ENCODE results near the gene GANAB.
A peak's percentile ranks its signal among the peaks of the same experiment; 100 is the strongest.
"Not testable (repeated sequence)": the region's sequence is repeated elsewhere in the genome, so short reads cannot be mapped to it uniquely, and the experiment has no call there.

GANAB gene

DNA sequence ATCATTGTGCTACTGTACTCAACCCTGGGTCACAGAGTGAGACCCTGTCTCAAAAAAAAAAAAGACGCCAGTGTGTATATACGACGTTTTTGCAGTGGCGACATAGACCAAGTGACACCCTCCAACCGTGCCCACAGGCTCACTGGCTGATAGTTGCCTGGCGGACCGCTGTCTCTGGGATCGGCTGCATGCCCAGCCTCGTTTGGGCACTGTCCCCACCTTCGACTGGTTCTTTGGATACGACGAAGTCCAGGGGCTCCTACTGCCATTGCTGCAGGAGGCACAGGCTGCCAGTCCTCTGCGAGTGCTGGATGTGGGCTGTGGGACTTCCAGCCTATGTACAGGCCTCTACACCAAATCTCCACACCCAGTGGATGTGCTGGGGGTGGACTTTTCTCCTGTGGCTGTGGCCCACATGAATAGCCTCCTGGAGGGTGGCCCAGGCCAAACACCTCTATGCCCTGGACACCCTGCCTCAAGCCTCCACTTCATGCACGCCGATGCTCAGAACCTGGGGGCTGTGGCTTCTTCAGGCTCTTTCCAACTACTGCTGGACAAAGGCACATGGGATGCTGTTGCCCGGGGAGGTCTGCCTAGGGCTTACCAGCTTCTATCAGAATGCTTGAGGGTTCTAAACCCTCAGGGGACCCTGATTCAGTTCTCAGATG lies 20.0 kb upstream of the GANAB start:
- no peak for DNase-seq

DNA sequence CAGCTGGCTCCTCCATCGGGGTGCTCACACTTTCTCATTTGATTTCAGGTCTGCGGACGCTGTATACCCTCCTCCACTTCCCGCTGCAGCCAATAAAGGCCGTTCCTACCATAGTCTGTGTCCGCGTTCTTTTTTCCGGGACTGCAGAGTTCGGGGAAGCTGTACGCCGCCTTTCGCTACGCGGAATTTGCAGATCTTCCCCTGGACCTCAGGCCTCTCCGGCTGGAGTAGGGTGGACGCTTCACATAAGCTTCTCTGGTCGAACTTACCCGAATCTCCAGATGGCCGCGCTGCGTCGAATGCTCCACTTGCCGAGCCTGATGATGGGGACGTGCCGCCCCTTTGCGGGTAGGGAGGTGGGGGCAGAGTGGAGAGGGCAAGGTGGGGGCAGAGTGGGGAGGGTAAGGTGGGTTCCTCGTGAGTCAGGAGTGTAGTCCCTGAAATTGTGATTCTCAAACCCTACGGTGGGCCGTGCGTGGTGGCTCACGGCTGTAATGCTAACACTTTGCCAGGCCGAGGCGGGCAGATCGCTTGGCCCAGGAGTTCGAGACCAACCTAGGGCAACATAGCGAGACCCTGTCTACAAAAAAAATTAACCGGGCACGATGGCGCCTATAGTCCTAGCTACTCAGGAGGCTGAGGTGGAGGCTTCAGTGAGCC lies 19.3 kb upstream of the GANAB start:
- no peak for DNase-seq

DNA sequence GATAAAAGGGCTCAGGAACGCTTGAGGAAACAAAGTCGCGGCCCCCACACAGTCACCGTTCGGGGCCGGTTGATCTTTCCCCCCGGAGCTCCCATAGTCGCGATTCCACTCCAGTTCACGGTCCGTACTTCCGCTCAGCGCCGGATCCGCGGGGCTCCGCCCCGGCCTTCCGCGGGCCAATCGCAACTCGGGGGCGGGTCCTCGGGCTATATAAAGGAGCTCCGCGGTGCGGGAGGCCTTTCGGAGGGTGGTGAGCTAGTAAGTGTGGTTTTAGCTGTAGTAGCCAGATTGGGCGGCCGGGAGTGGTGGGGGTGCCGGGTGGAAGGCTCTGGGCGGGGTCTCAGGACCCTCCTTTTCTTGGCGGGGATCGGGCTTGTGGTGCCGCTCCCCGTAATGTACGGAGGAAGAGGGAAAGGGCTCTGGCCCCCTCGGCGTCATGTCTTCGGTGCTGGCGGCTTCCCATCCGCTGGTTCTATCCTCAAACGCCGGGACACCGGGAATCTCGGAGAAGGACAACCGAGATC lies 18.7 kb upstream of the GANAB start, which contains the start of the genes C11orf98 and CSKMT:
Gene C11orf98, minus strand, starts transcription at position 136 of the 524 bp plus-strand sequence. Its CDS starts 41 bp downstream, at position 95.
Gene CSKMT, plus strand, starts transcription at position 238 of the 524 bp plus-strand sequence. CDS start 568 bp downstream, outside the sequence.
- DNase-seq = peak; percentile 76

DNA sequence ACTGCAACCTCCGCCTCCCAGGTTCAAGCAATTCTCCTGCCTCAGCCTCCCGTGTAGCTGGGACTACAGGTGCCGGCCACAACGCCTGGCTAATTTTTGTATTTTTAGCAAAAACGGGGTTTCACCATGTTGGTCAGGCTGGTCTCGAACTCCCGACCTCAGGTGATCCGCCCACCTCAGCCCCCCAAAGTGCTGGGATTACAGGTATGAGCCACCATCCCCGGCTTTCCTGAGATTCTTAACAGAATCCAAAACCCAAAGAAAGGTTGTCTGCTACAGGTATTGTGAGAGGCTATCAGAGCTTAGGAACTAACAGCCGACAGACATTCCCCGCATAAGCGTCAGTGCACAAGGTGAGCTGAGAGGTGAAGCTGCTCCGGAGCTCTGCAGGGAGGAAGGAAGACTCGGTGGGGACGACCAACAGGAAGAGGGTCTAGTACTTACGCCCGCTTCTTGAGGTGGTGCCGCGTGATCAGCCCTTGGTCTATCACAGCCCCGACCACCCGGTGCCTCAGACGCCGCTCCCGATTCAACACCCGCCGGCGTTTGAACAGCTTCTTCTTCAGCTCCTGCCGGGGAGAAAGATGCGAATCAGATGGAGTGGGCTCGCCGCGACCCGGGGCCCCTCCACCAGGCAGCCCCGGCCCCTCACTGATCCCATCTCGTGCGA lies 18.1 kb upstream of the GANAB start:
- DNase-seq = peak; percentile 40

DNA sequence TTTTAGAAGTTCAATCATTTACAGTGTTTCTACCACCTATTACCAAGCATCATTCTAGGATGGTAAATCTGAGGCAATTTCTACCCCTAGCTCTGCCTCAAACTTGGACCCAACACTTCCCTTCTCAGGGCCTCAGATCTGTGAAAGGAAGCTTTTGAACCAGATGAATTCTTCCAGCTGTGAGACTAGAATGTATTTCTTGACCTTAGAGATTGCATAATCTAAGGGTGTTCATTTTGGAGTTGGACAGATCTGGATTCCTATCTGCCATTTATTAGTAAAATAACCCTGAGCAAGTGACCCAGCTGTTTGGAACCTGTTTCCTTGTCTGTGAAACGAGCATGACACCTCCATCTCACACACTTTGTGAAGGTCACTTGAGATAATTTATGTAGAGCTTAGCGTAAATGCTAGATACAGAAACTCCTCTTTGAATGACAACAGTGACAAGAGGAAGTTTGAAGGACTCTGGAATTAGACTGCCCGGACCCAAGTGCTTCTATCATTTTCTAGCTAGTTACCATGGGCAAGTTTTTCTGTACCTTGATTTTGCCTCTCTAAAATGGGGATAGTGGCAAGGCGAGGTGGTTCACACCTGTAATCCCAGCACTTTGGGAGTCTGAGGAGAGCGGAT lies 10.5 kb upstream of the GANAB start:
- DNase-seq = no peak

DNA sequence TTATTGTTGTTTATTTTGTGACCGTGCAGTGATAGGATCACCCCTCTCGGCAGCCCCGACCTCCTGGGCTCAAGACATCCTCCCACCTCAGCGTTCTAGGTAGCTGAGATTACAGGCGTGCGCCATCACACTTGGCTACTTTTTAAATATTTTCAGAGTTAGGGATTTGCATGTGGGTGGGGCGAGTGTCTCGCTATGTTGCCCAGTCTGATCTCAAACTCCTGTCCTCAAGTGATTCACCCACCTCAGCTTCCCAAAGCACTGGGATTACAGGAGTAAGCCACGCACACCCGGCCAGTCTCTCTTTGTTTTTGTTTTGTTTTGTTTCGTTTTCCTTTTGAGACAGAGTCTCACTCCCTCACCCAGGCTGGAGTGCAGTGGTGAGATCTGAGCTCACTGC lies 7.9 kb upstream of the GANAB start:
- no peak for DNase-seq

DNA sequence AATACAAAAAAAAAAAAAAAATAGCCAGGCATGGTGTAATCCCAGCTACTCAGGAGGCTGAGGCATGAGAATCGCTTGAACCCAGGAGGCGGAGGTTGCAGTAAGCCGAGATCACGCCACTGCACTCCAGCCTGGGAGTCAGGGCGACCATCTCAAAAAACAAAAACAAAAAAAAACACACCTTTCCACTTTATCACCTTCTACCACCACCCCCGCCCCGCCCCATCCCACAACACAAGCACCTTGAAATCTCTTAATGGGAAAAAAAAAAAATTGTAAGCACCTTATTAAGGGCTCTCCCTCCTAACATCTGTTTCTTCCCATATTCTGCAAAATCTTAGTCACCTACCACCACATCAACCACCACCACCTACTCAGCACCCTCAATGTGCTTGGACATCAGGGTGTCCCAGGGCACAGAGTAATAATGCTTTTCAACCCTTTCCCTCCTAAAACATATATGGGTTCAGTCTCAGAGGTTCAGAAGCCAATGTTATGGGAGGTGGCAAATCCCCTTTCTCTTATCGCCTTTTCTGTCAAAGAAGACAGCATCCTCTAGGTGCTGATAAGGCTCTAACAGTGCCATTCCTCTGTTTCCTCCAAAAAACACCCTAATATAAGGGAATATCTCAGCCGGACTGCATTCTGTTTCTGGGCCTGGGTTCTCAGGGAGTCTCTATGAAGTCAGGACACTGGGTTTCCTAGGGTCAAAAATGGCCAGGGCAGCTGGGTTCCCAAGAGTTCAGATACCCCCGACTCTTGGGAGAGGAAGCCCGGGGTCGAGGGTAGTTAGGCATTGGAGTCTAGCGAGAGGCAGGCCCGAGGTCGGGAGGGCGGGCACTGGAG lies 6.0 kb upstream of the GANAB start:
- DNase-seq = no peak

DNA sequence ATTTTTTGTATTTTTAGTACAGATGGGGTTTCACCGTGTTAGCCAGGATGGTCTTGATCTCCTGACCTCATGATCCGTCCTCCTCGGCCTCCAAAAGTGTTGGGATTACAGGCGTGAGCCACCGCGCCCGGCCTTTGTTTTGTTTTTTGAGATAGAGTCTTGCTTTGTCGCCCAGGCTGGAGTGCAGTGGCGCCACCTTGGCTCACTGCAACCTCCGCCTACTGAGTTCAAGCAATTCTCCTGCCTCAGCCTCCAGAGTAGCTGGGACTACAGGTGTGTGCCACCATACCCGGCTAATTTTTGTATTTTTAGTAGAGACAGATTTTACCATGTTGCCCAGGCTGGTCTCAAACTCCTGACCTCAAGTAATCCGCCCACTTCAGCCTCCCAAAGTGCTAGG lies 3.9 kb upstream of the GANAB start:
- DNase-seq = not testable (repeated sequence)

DNA sequence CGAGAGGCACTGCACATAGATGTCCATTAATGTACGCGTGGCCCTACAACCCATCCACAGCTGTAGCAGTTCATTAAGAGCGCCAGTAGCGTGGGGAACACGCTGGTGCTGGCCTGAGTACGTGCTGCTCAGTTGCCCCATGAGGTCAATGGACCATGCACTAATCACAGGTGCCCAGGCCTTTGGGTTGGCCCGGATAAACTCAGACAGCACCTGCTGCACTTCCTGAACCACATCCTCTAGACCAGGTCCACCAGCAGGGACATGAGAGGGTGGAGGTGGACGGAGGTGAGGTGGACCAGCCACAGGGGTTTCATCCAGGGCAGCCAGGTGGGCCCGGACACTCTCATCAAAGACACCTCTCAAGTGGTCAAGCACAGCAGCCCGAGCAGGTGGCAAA lies 3.1 kb upstream of the GANAB start:
- DNase-seq = no peak

DNA sequence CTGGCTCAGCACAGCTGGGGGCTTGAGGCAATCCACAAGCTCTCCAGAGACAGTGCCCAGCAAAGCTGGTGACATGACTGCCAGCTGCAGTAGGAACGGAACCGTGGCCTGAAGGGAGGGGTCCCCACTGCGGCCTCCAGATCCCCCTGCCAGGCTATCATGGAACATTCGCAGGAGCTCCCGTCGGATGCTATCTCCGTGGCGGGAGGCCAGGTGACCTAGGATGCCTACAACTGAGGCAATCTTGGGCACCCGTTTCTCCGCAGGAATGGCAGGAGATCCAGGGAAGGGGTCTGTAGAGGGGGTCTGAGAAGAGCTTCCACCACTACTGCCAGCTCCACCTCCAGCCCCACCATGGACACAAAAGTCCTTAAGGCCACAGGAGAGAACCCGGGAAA lies 2.6 kb upstream of the GANAB start:
- DNase-seq = no peak

DNA sequence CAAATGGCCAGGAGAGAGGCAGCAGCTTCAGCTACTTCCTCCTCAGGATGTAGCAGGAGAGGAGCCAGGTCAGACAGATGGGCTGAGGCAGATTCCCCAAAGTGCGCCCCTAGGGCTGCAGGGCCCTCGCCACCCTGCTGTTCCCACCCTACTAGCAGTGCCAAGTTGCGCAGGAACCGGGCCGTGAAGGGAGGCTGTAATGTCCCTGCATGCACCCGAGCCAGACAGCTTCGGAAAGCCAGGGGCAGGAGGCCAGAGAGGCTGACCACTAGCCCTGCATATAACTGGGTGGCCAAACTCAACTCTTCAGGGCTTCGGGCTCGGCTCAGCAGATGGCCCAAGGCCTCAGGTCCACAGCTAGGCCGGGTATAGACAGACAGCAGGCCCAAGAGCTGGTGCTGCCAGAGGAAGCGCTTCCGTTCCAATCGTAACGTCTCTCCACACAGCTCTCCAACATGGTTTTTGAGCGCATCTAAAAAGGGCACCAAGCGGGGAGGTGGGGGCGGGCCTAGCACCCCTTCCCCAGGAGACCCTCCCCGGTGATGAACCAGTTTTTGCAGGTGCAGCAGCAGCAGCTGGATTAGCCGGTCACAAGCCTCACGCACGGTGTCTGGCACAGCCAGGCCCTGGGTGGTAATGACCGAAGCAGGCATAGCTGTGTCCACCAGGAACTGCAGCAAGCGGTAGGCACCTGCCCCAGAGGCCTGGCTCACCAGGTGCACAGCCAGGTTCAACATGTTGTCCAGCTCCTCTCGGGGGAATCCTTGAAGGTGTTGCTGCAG lies 2.0 kb upstream of the GANAB start:
- no peak for DNase-seq

DNA sequence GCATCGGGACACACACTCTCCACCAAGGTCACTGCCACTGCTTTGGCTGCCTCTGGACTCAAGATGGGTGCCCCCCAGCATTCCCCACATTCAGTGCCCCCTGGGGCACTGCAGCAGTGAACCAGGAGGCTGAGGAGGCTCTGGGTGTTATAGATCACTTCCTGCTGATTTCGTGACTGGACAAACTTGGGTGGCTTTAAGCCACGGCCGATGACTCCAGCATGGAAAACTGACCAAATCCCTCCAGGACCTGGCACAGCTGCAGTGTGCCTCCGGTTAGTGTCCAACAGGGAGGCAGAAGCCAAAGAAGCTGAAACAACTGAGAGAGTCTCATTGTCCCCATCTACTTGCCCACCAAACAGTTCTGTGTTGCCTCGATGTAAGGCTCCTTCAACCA lies 1.2 kb upstream of the GANAB start:
- DNase-seq = no peak

DNA sequence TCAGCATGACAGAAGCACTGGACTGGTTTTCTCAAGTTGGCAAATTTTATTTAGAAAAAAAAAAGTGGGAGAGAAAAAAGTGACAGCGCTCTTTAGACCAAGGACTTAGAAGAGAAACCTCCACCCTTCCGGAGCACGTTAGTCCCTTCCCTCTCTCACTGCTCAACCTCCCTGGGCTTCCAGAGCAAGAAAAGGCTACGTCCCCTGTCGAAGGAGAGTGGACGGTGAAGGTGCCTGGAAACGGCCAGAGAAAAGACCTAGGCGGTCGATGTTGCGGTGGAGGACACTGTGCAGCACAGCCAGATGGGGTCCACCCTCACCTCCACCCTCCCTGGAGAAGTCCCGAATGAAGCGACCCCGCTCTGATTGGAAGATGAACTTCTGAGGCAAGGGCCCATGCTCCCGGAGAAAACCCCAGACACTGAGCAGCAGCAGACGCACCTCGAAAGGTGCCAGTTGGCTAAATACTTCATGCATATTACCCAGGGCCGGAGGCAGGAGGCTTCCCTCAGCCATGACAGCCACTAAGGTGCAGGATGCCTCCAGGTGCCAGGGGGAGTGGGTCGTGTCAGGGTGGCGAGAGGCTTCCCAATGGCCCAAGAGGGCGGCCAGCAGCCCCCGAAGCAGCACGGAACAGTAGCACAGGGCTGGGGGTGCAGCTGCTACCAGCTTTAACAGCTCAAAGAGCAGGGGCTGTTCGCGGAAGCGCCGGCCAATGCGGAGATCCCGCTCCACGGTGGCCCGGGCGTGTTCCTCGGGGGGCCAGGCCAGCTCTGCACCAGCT lies 604 bp upstream of the GANAB start:
- no peak for DNase-seq

DNA sequence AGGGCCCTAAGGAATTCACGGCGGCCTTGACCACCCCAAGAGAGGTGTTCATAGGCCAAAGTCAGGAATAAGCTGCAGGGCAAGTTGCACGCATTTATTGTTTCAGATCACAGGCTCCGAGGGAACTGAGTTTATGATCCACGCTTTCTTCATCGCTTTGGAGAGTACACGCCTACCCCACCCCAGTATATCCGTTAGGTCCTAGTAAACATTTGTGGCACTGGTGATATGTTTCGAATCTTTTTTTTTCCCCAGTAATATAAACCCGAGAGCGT lies 805 bp downstream of the GANAB start:
- no peak for DNase-seq

DNA sequence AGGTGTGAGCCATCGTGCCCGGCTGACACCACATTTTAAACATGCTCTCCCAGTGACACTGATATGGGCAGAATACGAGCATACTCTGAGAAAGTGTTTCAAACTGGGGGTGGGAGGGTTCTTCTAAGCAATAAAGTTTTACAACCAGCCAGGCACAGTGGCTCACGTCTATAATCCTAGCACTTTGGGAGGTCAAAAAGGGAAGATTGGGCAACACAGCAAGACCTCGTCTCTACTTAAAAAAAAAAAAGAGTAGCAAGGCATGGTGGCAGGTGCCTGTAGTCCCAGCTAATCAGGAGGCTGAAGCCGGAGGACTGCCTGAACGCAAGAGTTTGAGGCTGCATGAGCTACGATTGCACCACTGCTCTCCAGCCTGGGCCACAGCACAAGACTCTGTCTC lies 2.2 kb downstream of the GANAB start:
- no peak for DNase-seq

DNA sequence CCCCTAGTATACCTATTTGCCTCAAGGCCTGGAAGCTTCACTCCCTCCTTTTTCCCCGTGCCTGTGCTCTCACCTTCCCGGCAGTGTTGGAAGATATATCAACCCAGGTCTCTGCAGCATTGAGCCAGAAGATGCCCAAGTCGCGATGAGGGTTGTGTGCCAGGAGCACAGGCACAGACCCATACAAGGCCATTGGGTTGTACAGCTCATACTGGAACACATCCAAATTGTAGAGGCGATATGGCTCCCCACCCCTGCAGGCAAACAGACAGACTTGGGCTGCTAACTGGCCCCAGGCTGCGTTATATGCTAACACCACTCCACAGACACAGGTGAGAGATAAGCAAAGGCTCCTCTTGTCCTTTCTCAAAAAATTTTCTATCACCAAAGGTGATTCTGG lies 13.9 kb downstream of the GANAB start:
- DNase-seq = no peak

DNA sequence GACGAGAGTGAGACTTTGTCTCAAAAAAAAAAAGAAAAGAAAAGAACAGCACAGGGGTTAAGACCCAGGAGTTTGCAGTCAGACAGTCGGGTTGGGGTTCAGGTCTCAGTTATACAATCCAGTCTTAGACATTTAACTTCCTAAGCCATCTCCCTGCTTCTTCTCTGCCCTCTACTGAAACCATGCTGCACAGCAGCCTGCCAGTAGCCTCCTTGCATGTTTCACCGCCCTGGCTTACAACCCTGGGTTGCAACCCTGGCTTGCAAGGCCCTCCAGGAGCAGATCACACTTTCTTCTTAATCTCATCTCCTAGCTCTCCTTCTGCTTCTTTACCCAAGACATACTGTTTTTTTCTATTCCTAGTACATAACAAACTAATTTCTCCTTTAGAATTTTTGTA lies 18.7 kb downstream of the GANAB start:
- DNase-seq = no peak

DNA sequence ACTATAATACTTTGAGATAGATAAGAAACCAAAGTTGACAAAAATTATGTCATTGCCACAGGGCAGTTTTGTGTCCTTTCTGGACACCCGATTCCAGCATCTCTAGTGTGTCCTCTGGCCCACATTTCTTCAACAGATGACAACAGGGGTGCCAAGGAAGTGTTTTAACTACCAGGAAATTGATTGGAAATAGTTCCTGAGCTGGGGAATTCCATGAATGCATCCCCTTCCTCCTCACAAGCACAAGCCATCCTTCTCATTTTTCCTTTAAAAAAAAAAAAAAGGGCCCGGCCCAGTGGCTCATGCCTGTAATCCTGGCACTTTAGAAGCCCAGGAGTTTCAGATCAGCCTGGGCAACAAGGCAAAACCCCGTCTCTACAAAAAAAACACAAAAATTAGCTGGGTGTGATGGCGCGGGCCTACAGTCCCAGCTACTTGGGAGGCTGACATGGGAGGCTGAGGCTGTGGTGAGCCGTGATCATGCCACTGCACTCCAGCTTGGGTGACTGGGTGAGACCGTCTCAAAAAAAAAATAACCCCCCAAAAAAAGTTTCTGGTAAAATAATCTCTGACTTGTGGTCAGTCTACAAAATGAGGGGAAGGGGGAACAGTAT lies 23.8 kb downstream of the GANAB start:
- DNase-seq = no peak

DNA sequence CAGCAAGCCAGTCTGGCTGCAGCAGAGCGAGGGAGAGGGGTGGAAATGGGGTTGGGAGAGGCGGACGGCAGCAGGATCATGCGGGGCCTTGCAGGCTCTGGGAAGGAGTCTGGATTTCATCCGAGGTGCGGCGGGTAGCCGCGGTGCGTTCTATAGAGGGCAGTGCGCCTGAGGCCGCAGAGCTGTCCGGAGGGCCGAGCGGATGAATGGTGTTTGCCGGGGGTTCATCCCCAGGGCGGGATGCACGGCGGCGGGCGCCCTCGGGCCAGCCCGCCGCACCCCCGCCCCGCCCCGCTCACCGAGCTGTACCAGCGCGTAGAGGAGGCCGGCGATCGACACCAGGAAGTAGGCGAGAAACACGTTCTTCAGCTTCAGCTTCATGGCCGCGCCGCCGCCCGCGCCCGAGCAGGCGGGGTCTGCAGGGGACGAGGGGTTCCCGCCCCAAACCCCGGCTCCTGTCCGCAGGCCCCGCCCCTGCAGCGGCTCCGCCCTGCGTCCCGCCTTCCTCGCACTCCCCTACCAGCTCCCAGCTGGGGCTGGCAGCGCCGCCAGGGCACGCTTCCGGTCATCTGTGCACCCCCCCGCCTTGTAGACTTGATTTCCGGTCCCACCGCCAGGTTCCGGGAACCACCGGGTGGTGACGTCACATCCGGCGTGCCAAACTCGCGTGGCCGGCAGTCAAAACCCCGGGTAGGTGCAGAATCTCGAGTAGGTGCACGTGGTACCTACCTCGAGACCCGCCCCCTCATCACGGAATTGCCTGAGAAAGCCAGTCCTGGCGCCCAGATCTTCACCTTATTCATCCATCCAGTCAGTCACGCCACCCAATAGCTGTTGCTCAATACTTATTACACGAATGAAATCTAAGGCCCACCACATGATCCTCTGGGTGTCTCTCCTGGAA lies 24.6 kb downstream of the GANAB start, which contains the start of gene B3GAT3:
Gene B3GAT3, minus strand, starts transcription at position 420 of the 904 bp plus-strand sequence. Its CDS starts 39 bp downstream, at position 381.
- peak; percentile 78 for DNase-seq

Data from NCI-H1694 treated with DMSO at 0.1 percent for 48 hours (cell line).